H1 (cell line): ENCODE measurements around the gene MUC5B. TPM values are rescaled to one million over a fixed set of nuclear protein-coding genes. Genes with fewer than 3 reads are reported as not detected.

ENCODE experiments used
- CTCF ChIA-PET: fragments of 300-600 bp; sonication (Branson Sonifier 250); formaldehyde crosslinking; loops from one replicate; lab custom pipeline; 2021; ENCODE audit not compliant: partially characterized antibody; lab: Charles Lee
- POLR2A ChIA-PET: fragments of 300-600 bp; sonication (Branson Sonifier 250); formaldehyde crosslinking; loops from one replicate; lab custom pipeline; 2021; ENCODE audit warnings: inconsistent platforms; ENCODE audit not compliant: partially characterized antibody; lab: Charles Lee
- DNase-seq, 2 experiments: peaks; one replicate each; pipeline versions ENCODE4 v3.0.0 to v3.0.0-alpha.2; 2010 to 2022; ENCODE audit warnings: low spot score in 2 of 2, low read depth in 1 of 2, mixed read lengths in 1 of 2
- FAIRE-seq: peaks from 2 replicates; lab custom pipeline; 2011; peaks lifted over from hg19 to GRCh38; lab: Jason Lieb, UNC
- H2AFZ ChIP-seq: 2 replicates; pipeline ENCODE4 v1.8.1; 2012; ENCODE audit warnings: low read length, inconsistent platforms
- H2AK5ac ChIP-seq: 2 replicates; pipeline ENCODE4 v1.6.1; 2013; ENCODE audit warnings: low read depth, low read length
- H2BK120ac ChIP-seq: replicated peaks from 2 replicates; pipeline ENCODE3; 2013; ENCODE audit warnings: low read depth, low read length, inconsistent platforms
- H2BK12ac ChIP-seq: 2 replicates; pipeline ENCODE4 v1.6.1; 2013; ENCODE audit warnings: low read depth, low read length
- H2BK15ac ChIP-seq: 2 replicates; pipeline ENCODE4 v1.6.1; 2013; ENCODE audit warnings: low read length
- H2BK20ac ChIP-seq: 2 replicates; pipeline ENCODE4 v1.6.1; 2013; ENCODE audit warnings: low read length
- H2BK5ac ChIP-seq: 2 replicates; pipeline ENCODE4 v1.6.1; 2013; ENCODE audit warnings: low read depth, low read length
- H3K14ac ChIP-seq: 2 replicates; pipeline ENCODE4 v1.6.1; 2013; ENCODE audit warnings: inconsistent platforms; ENCODE audit not compliant: insufficient read length
- H3K18ac ChIP-seq: 2 replicates; pipeline ENCODE4 v1.6.1; 2013; ENCODE audit warnings: low read length; ENCODE audit errors: extremely low read depth
- H3K23ac ChIP-seq: 2 replicates; pipeline ENCODE4 v1.6.1; 2013; ENCODE audit warnings: inconsistent platforms; ENCODE audit not compliant: insufficient read length
- H3K23me2 ChIP-seq: 2 replicates; pipeline ENCODE4 v1.6.1; 2013; ENCODE audit warnings: low read depth, low read length
- H3K27ac ChIP-seq: 2 replicates; pipeline ENCODE4 v1.6.1; 2011; ENCODE audit warnings: low read depth, low read length, inconsistent platforms
- H3K27me3 ChIP-seq, 4 experiments: replicated peaks in 1 of 4; 1 replicate in 1 of 4; 2 replicates in 3 of 4; pipeline versions ENCODE4 v1.6.1 to v1.8.1; 2011 to 2013; ENCODE audit warnings: low read length in 3 of 4, mild to moderate bottlenecking in 3 of 4, inconsistent platforms in 2 of 4, mixed read lengths in 2 of 4, moderate library complexity in 1 of 4; ENCODE audit not compliant: control insufficient read depth in 3 of 4, insufficient read depth in 3 of 4; ENCODE audit errors: extremely low read depth in 1 of 4
- H3K36me3 ChIP-seq, 4 experiments: 2 replicates each; pipeline versions ENCODE4 v1.6.1 to v1.8.1; 2011 to 2013; ENCODE audit warnings: mild to moderate bottlenecking in 4 of 4, low read length in 3 of 4, moderate library complexity in 2 of 4, control low read depth in 1 of 4, inconsistent platforms in 1 of 4; ENCODE audit not compliant: insufficient read depth in 4 of 4, control insufficient read depth in 2 of 4
- H3K4ac ChIP-seq: replicated peaks from 2 replicates; pipeline ENCODE3; 2013; ENCODE audit warnings: low read length, low read depth, mixed read lengths, inconsistent platforms; ENCODE audit not compliant: insufficient read length
- H3K4me1 ChIP-seq, 4 experiments: replicated peaks in 1 of 4; 1 replicate in 1 of 4; 2 replicates in 3 of 4; pipeline versions ENCODE4 v1.6.1 to v1.8.1; 2011 to 2013; ENCODE audit warnings: low read length in 3 of 4, inconsistent platforms in 2 of 4, mixed read lengths in 1 of 4; ENCODE audit not compliant: insufficient read depth in 4 of 4, control insufficient read depth in 3 of 4
- H3K4me2 ChIP-seq, 2 experiments: 2 replicates each; pipeline versions ENCODE4 v1.6.1 to v1.8.1; 2011 to 2013; ENCODE audit warnings: low read depth in 2 of 2, low read length in 2 of 2, control low read depth in 1 of 2, inconsistent platforms in 1 of 2, mild to moderate bottlenecking in 1 of 2; ENCODE audit not compliant: insufficient read depth in 1 of 2
- H3K4me3 ChIP-seq, 4 experiments: fragments of 200-600, 300-600 bp in 1 of 4; sonication (generic), shearing (Covaris generic), sonication (Bioruptor Twin) in 1 of 4; 2 replicates each; pipeline versions ENCODE4 v1.5.1 to v1.8.1; 2011 to 2016; ENCODE audit warnings: low read length in 4 of 4, low read depth in 3 of 4, control low read depth in 2 of 4, inconsistent platforms in 2 of 4, mild to moderate bottlenecking in 2 of 4, mixed read lengths in 1 of 4, moderate library complexity in 1 of 4; ENCODE audit not compliant: insufficient read depth in 2 of 4; ENCODE audit errors: extremely low read depth in 1 of 4
- H3K56ac ChIP-seq: replicated peaks from 2 replicates; pipeline ENCODE3; 2013; ENCODE audit warnings: low read depth, mild to moderate bottlenecking, mixed read lengths, low read length, inconsistent platforms; ENCODE audit not compliant: insufficient read length
- H3K79me1 ChIP-seq: 2 replicates; pipeline ENCODE4 v1.6.1; 2013; ENCODE audit warnings: low read depth, low read length, control low read depth
- H3K79me2 ChIP-seq, 2 experiments: 2 replicates each; pipeline versions ENCODE4 v1.6.1 to v1.8.1; 2012 to 2013; ENCODE audit warnings: low read length in 2 of 2, mild to moderate bottlenecking in 2 of 2, inconsistent platforms in 1 of 2; ENCODE audit not compliant: insufficient read depth in 2 of 2, control insufficient read depth in 1 of 2
- H3K9ac ChIP-seq, 4 experiments: replicated peaks in 1 of 4; 1 replicate in 1 of 4; 2 replicates in 3 of 4; pipeline versions ENCODE4 v1.6.1 to v1.8.1; 2011 to 2013; ENCODE audit warnings: low read depth in 3 of 4, low read length in 3 of 4, control low read depth in 2 of 4, mild to moderate bottlenecking in 2 of 4, moderate library complexity in 2 of 4, inconsistent platforms in 1 of 4; ENCODE audit errors: extremely low read depth in 1 of 4
- H3K9me3 ChIP-seq, 2 experiments: 2 replicates each; pipeline versions ENCODE4 v1.6.1 to v1.8.1; 2012 to 2013; ENCODE audit warnings: mild to moderate bottlenecking in 2 of 2, moderate library complexity in 2 of 2, control low read depth in 1 of 2, inconsistent platforms in 1 of 2, low read depth in 1 of 2, low read length in 1 of 2, mixed read lengths in 1 of 2; ENCODE audit not compliant: insufficient read depth in 2 of 2
- H4K20me1 ChIP-seq, 2 experiments: replicated peaks in 1 of 2; 2 replicates each; pipeline versions ENCODE3 to v1.8.1; 2011 to 2013; ENCODE audit warnings: inconsistent platforms in 2 of 2, low read length in 2 of 2, mild to moderate bottlenecking in 1 of 2; ENCODE audit not compliant: insufficient read depth in 2 of 2, control insufficient read depth in 1 of 2
- H4K5ac ChIP-seq: 2 replicates; pipeline ENCODE4 v1.6.1; 2013; ENCODE audit warnings: low read length, low read depth, mixed read lengths, inconsistent platforms; ENCODE audit not compliant: insufficient read length
- H4K8ac ChIP-seq: 2 replicates; pipeline ENCODE4 v1.8.0; 2013; ENCODE audit warnings: mild to moderate bottlenecking, moderate library complexity, low read length, inconsistent platforms; ENCODE audit not compliant: insufficient read depth; ENCODE audit errors: extremely low read depth
- H4K91ac ChIP-seq: replicated peaks from 2 replicates; pipeline ENCODE3; 2013; ENCODE audit warnings: low read length, mixed read lengths, inconsistent platforms; ENCODE audit not compliant: insufficient read length
- BACH1 ChIP-seq: IDR thresholded peaks from 2 replicates; pipeline ENCODE4 v1.6.1; 2012; ENCODE audit warnings: low read length, improper control_type of control experiment
- FOSL1 ChIP-seq: IDR thresholded peaks from 2 replicates; pipeline ENCODE4 v1.6.1; 2011; ENCODE audit warnings: mild to moderate bottlenecking, low read depth, low read length, moderate library complexity; ENCODE audit not compliant: insufficient read depth
- JUN ChIP-seq: IDR thresholded peaks from 2 replicates; pipeline ENCODE4 v1.6.1; 2011; ENCODE audit warnings: low read depth, mild to moderate bottlenecking, improper control_type of control experiment, low read length
- POLR2A ChIP-seq, 2 experiments: IDR thresholded peaks; 1 replicate in 1 of 2; 2 replicates in 1 of 2; pipeline ENCODE4 v1.6.1; 2011; ENCODE audit warnings: low read depth in 2 of 2, low read length in 2 of 2, mild to moderate bottlenecking in 2 of 2; ENCODE audit errors: control extremely low read depth in 1 of 2
- POLR2AphosphoS5 ChIP-seq: IDR thresholded peaks from 2 replicates; pipeline ENCODE4 v1.6.1; 2011; ENCODE audit warnings: low read depth, low read length
- SP4 ChIP-seq: IDR thresholded peaks from 2 replicates; pipeline ENCODE4 v1.6.1; 2012; ENCODE audit warnings: low read length, inconsistent platforms
- SRF ChIP-seq: IDR thresholded peaks from 2 replicates; pipeline ENCODE4 v1.6.1; 2011; ENCODE audit warnings: mild to moderate bottlenecking, low read depth, low read length, moderate library complexity
- YY1 ChIP-seq: IDR thresholded peaks from 2 replicates; pipeline ENCODE4 v1.6.1; 2011; ENCODE audit warnings: low read depth, mild to moderate bottlenecking, low read length
- WGBS, 2 experiments: shearing (Covaris generic) in 1 of 2; methylation state at CpG; one replicate each; pipeline versions ENCODE4 v1.1.6 to v1.1.7; 2013 to 2015; ENCODE audit warnings: low lambda C conversion rate in 2 of 2, mixed read lengths in 2 of 2, inconsistent platforms in 1 of 2, low coverage in 1 of 2, missing lambda C conversion rate in 1 of 2; ENCODE audit not compliant: insufficient replicate concordance in 2 of 2, insufficient coverage in 1 of 2, insufficient read length in 1 of 2; ENCODE audit errors: extremely low coverage in 1 of 2, missing lambda C conversion rate in 1 of 2; 5-methylcytosine and 5-hydroxymethylcytosine counted together
- polyA plus RNA-seq, 7 experiments: library from polyadenylated mRNA; depleted of rRNA in 3 of 7; stranded (reverse) in 5 of 7; unstranded in 2 of 7; fragments of >200 nt in 5 of 7; fragments of 200-250 nt in 2 of 7; gene quantifications; 1 replicate in 5 of 7; 2 replicates in 1 of 7; 4 replicates in 1 of 7; pipeline versions ENCODE4 v1.2.1 to v1.2.3, GENCODE V29; 2011 to 2013; ENCODE audit warnings: missing spikeins in 2 of 7, mixed read lengths in 2 of 7
- total RNA-seq: library from RNA; stranded (reverse); fragmentation: NEBNext Ultra II Directional; extraction: Animal tissue kit (Norgen Biotek cat#: 25700); gene quantifications from 2 replicates; pipeline ENCODE4 v1.2.1, GENCODE V29; 2021

The MUC5B gene
- total and polyA plus RNA-seq, 2 of the 8 experiments (the other 6 are each of a cell fraction or from before 2014, with no cell fraction given): 0.02 to 0.03 TPM

DNA sequence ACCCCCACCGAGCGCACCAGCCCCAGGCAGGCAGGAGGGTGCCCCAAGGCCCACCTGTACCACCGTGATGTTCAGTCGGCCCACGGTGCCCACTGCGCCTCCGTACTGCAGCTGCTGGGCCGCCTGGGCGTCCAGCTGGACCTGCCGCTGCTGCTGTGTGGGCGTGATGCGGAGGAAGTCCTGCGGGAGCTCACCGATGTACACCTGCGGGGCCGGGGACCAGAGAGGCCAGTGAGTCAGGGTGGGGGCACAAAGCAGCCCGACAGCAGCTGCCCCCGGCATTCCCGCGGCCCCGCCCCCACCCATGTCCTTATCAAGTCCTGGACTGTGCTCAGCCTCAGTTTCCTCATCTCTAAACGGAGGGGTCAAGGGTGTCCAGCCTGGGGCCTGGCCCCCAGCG lies 72.7 kb downstream of the MUC5B start:
- H3K36me3 ChIP-seq: peaks cover 0 to 6% (median 0%) of the 10 kb centered on the region in 4 experiments; a peak in 2 of 8 replicates
- no peak overlapping the region for H2BK12ac ChIP-seq
- no peak overlapping the region for H3K56ac ChIP-seq
- H3K27me3 ChIP-seq: no peaks in the 10 kb centered on the region
- no peak overlapping the region for H2BK15ac ChIP-seq
- no peak overlapping the region for H3K4me2 ChIP-seq
- no peak overlapping the region for H2BK5ac ChIP-seq
- ChIA-PET CTCF (no interaction called here), POLR2A (no interaction called here)
- H3K4me3 ChIP-seq: no peak overlapping the region
- FAIRE-seq: no peak
- no peak overlapping the region for H2AFZ ChIP-seq
- H4K8ac ChIP-seq: no peak overlapping the region; the same call in 1 of the 2 replicates
- H4K20me1 ChIP-seq: peaks cover 11 to 29% of the 10 kb centered on the region in 2 experiments
- no peak overlapping the region for H3K27ac ChIP-seq
- H3K79me1 ChIP-seq: peaks cover 13% of the 10 kb centered on the region
- no peak overlapping the region for H4K91ac ChIP-seq
- no peak overlapping the region for H2BK20ac ChIP-seq
- H3K79me2 ChIP-seq: peaks cover 0 to 32% of the 10 kb centered on the region in 2 experiments; a peak in 3 of 4 replicates
- H3K9me3 ChIP-seq: peaks cover 0 to 5% of the 10 kb centered on the region in 2 experiments; a peak in 1 of 4 replicates
- H3K4me1 ChIP-seq: no peaks in the 10 kb centered on the region; a peak in 1 of 7 replicates
- no peak overlapping the region for H3K4ac ChIP-seq
- H2BK120ac ChIP-seq: no peak overlapping the region
- no peak overlapping the region for H2AK5ac ChIP-seq
- H3K23ac ChIP-seq: no peak overlapping the region
- WGBS, 2 experiments: 92% methylated on average over 17 of the region's 23 CpGs; no CpG with 5 or more reads in 1 of the 2 experiments
- H3K23me2 ChIP-seq: no peaks in the 10 kb centered on the region
- H4K5ac ChIP-seq: no peak overlapping the region
- H3K14ac ChIP-seq: no peak overlapping the region
- H3K18ac ChIP-seq: no peak overlapping the region
- no peak for DNase-seq
- H3K9ac ChIP-seq: no peak overlapping the region
- no peak for TF ChIP-seq POLR2A (IDR thresholded peaks at IDR 0.05; ENCODE audit: control extremely low read depth in 1 of 2, low read depth in 2 of 2, low read length in 2 of 2)
- no peak for TF ChIP-seq SRF
- no peak for TF ChIP-seq BACH1
- no peak for TF ChIP-seq YY1
- TF ChIP-seq JUN: no peak
- no peak for TF ChIP-seq POLR2AphosphoS5
- no peak for TF ChIP-seq SP4
- no peak for TF ChIP-seq FOSL1
